Ovary (tissue), 9 donors: Measurements from ENCODE around the gene GAK. TPM values are rescaled to one million over a fixed set of nuclear protein-coding genes. Genes with fewer than 3 reads are reported as not detected.
"Not testable (repeated sequence)": the region's sequence is repeated elsewhere in the genome, so short reads cannot be mapped to it uniquely, and the experiment has no call there.

Experiments
- DNase-seq, 5 donors: peaks; one replicate each; pipeline ENCODE4 v3.0.0-alpha.2; 2019 to 2020
- H3K27ac ChIP-seq, 2 donors: fragments of 200-600 bp; one replicate each; pipeline versions ENCODE4 v1.5.1 to v1.8.0; 2019 to 2022
- H3K27me3 ChIP-seq: fragments of 200-600 bp; one replicate; pipeline ENCODE4 v1.8.0; 2022
- H3K36me3 ChIP-seq: fragments of 200-600 bp; sonication (generic); one replicate; pipeline ENCODE4 v1.5.1; 2019
- H3K4me1 ChIP-seq: one replicate; pipeline ENCODE4 v1.8.1; 2013; ENCODE audit warnings: mild to moderate bottlenecking, moderate library complexity; ENCODE audit not compliant: insufficient read depth
- H3K4me3 ChIP-seq: fragments of 200-600 bp; sonication (generic); one replicate; pipeline ENCODE4 v1.5.1; 2017
- H3K9me3 ChIP-seq, 2 donors: fragments of 200-600 bp in 1 of 2; sonication (generic) in 1 of 2; one replicate each; pipeline versions ENCODE4 v1.5.1 to v1.8.1; 2013 to 2019; ENCODE audit warnings: mild to moderate bottlenecking in 1 of 2, moderate library complexity in 1 of 2
- CTCF ChIP-seq, 3 donors: fragments of 450-650 bp in 2 of 3; fragments of 200-600 bp in 1 of 3; IDR thresholded peaks; one replicate each; pipeline versions ENCODE4 v1.5.1 to v1.8.0; 2016 to 2022; ENCODE audit warnings: antibody characterized with exemption in 3 of 3, mild to moderate bottlenecking in 1 of 3
- EP300 ChIP-seq: sonication (generic); formaldehyde crosslinking; IDR thresholded peaks from one replicate; pipeline ENCODE4 v1.6.1; 2017; ENCODE audit warnings: antibody characterized with exemption
- POLR2A ChIP-seq: fragments of 450-650 bp; IDR thresholded peaks from one replicate; pipeline ENCODE4 v1.6.1; 2017; ENCODE audit warnings: antibody characterized with exemption, mild to moderate bottlenecking, moderate library complexity
- WGBS, 3 donors: extraction: QIAGEN DNeasy Blood & Tissue Kit in 1 of 3; methylation state at CpG; one replicate each; pipeline versions ENCODE4 v1.1.5 to v1.1.7; 2013 to 2017; 5-methylcytosine and 5-hydroxymethylcytosine counted together
- intact Hi-C, 4 donors: fragments of 100-400 bp; cut with DNase I; formaldehyde crosslinking; loops; one replicate each; pipeline versions ENCODE4 v1.11.0 to v1.15.1; 2022 to 2023
- polyA plus RNA-seq, 2 donors: library from polyadenylated mRNA; stranded (reverse); fragments of 200-250 nt in 1 of 2; fragments of 350-450 nt in 1 of 2; fragmentation: Illumina TruSeq in 1 of 2; extraction: RNeasy Lipid Tissue Mini Kit (QIAGEN cat#74804) in 1 of 2; gene quantifications; one replicate each; pipeline ENCODE4 v1.2.3, GENCODE V29; 2013 to 2014
- total RNA-seq, 7 donors: library from RNA; depleted of rRNA in 2 of 7; stranded (reverse); fragments of >200 nt in 2 of 7; fragmentation: NEBNext Ultra II Directional in 3 of 7; extraction: Animal tissue kit (Norgen Biotek cat#: 25700) in 3 of 7; gene quantifications; one replicate each; pipeline versions ENCODE4 v1.1.0 to v1.2.4, GENCODE V29; 2016 to 2023
- donor health status: DM: no; HTN: no; CAD: no; lungs with moderate emphysema.
- donor health status: DM: no; HTN: no; CAD: no.
- donor health status: Bipolar disorder and iron deficiency.
- donor health status: DM: yes; HTN: yes; CAD: no.
- donor health status: DM: no; HTN: no; CAD: no.
- donor health status: DM: yes; HTN: yes; CAD: no.

GAK gene
- total and polyA plus RNA-seq, 9 donors: 30.7 to 95.4 (median 70.4) TPM

- DNase-seq: peak in 2 of 5 donors; percentile 14 to 34
These were observed 15.4 kb upstream of the GAK start for GRCh38 chr4:947491-947971.

GRCh38 chr4:946517-947471 lies 14.7 kb upstream of the GAK start:
- Histone ChIP-seq H3K9me3 (no peaks in the 10 kb centered on the region), H3K4me1 (no peaks in the 10 kb centered on the region), H3K4me3 (no peak overlapping the region), H3K27me3 (no peaks in the 10 kb centered on the region), H3K27ac (no peak overlapping the region), H3K36me3 (no peaks in the 10 kb centered on the region)
- TF ChIP-seq POLR2A (no peak), EP300 (no peak), CTCF (IDR thresholded peaks at IDR 0.05) (no peak)
- WGBS, 3 donors: 50 to 72% (median 50%) methylated on average over 60 to 62 of the region's 62 CpGs
- DNase-seq: peak in 2 of 5 donors; percentile 9 to 38
- intact Hi-C loops: no loop called here

More at GRCh38 chr4:947491-947971, 15.4 kb upstream of the GAK start:
- no peaks in the 10 kb centered on the region for H3K9me3 ChIP-seq
- H3K27ac ChIP-seq: no peak overlapping the region
- 90 to 97% (median 93%) methylated on average over 19 of the region's 19 CpGs for WGBS, 3 donors
- H3K36me3 ChIP-seq: no peaks in the 10 kb centered on the region
- no peak overlapping the region for H3K4me3 ChIP-seq
- no peak for TF ChIP-seq POLR2A
- no peak for TF ChIP-seq EP300
- no peak for TF ChIP-seq CTCF (IDR thresholded peaks at IDR 0.05)
- intact Hi-C loops: no loop called here
- no peaks in the 10 kb centered on the region for H3K4me1 ChIP-seq
- no peaks in the 10 kb centered on the region for H3K27me3 ChIP-seq

GRCh38 chr4:946103-946450 lies 14.0 kb upstream of the GAK start:
- no peaks in the 10 kb centered on the region for H3K27me3 ChIP-seq
- 67 to 70% (median 67%) methylated on average over 9 of the region's 9 CpGs for WGBS, 3 donors
- H3K4me1 ChIP-seq: no peaks in the 10 kb centered on the region
- no peak overlapping the region for H3K27ac ChIP-seq
- TF ChIP-seq POLR2A (no peak), CTCF (IDR thresholded peaks at IDR 0.05) (no peak), EP300 (no peak)
- intact Hi-C loops: no loop called here
- H3K9me3 ChIP-seq: no peaks in the 10 kb centered on the region
- peak in 2 of 5 donors; percentile 8 to 17 for DNase-seq
- no peaks in the 10 kb centered on the region for H3K36me3 ChIP-seq
- H3K4me3 ChIP-seq: no peak overlapping the region

- TF ChIP-seq POLR2A (no peak), CTCF (IDR thresholded peaks at IDR 0.05) (no peak), EP300 (no peak)
- Histone ChIP-seq H3K4me3 (no peak overlapping the region), H3K27me3 (no peaks in the 10 kb centered on the region), H3K27ac (no peak overlapping the region), H3K9me3 (no peaks in the 10 kb centered on the region), H3K4me1 (no peaks in the 10 kb centered on the region), H3K36me3 (no peaks in the 10 kb centered on the region)
- DNase-seq: peak in 3 of 5 donors; percentile 6 to 20 (median 10)
- 45 to 59% (median 56%) methylated on average over 28 of the region's 28 CpGs for WGBS, 3 donors
- intact Hi-C loops: no loop called here
These were observed 13.4 kb upstream of the GAK start for GRCh38 chr4:945274-946102.

GRCh38 chr4:939508-939907 lies 7.4 kb upstream of the GAK start:
- H3K27ac ChIP-seq, DNase-seq, H3K4me1 ChIP-seq, H3K36me3 ChIP-seq, H3K9me3 ChIP-seq, H3K4me3 ChIP-seq, intact Hi-C loops, H3K27me3 ChIP-seq: not testable (repeated sequence)
- 83 to 85% (median 84%) methylated on average over 4 of the region's 4 CpGs for WGBS, 3 donors
